ENCODE data around the gene SMU1.

Gene SMU1

GRCh38 chr9:32992595-32993238, 83.8 kb downstream of the SMU1 start:
- TF ChIP-seq CTCF (conservative IDR thresholded peaks at IDR 0.05; ENCODE audit: low read length), result no peak
- DNase-seq (ENCODE audit: low read depth), result peak; percentile 21
- H3K4me3 ChIP-seq (ENCODE audit: low read length), result no peak overlapping the region

GRCh38 chr9:32991897-32992594, 84.4 kb downstream of the SMU1 start:
- DNase-seq (ENCODE audit: low read depth), result no peak
- TF ChIP-seq CTCF (conservative IDR thresholded peaks at IDR 0.05; ENCODE audit: low read length), result no peak
- H3K4me3 ChIP-seq (ENCODE audit: low read length), result no peak overlapping the region

All from AG10803 (cell line).